ENCODE data around the gene PPOX. TPM values are rescaled to one million over a fixed set of nuclear protein-coding genes. Genes with fewer than 3 reads are reported as not detected.

Gene PPOX
- total RNA-seq, 1 donor from 2014 or later, result 20.0 TPM

DNA sequence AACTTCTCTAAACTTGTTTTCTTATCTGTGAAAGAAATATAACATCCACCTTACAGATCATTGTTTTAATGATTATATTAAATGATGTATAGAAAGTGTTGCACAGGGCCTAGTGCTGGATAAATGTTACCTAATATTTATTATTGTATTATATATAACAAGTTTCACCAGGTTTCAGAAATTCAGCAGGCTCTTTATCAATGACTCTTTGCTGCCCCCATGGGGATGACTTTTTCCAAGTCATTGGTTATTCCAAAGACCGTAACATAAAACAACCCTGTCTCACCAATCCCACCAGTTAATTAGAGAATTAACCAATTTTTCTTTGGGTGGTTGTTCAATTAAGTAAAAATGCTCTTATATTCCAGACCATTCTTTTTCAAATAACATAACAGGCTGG, 26.5 kb upstream of the PPOX start:
- Histone ChIP-seq H3K79me2 (ENCODE audit: insufficient read depth, low read length) (peaks cover 10% of the 10 kb centered on the region), H3K27ac (ENCODE audit: low read depth, low read length) (no peak overlapping the region), H3K27me3 (ENCODE audit: insufficient read depth, low read length) (no peaks in the 10 kb centered on the region), H3K9me3 (ENCODE audit: insufficient read depth, low read depth, low read length) (no peaks in the 10 kb centered on the region), H3K4me2 (ENCODE audit: low read length) (no peak overlapping the region), H3K9ac (ENCODE audit: low read length) (no peak overlapping the region), H2AFZ (ENCODE audit: low read depth, low read length) (no peak overlapping the region), H3K36me3 (ENCODE audit: insufficient read depth, low read length) (no peaks in the 10 kb centered on the region), H4K20me1 (ENCODE audit: insufficient read depth, low read length) (peaks cover 4% of the 10 kb centered on the region), H3K4me3 (ENCODE audit: insufficient read depth, low read depth, low read length) (no peak overlapping the region), H3K4me1 (ENCODE audit: insufficient read depth, low read length) (no peaks in the 10 kb centered on the region)
- H3K4me3 Mint-ChIP-seq (ENCODE audit: unreplicated experiment), result no peak overlapping the region
- FAIRE-seq, result no peak
- H3K27ac Mint-ChIP-seq (ENCODE audit: unreplicated experiment), result no peak overlapping the region
- no peak for DNase-seq (ENCODE audit: low read depth)
- H3K4me1 Mint-ChIP-seq (ENCODE audit: low read depth, unreplicated experiment), result no peaks in the 10 kb centered on the region
- H3K9me3 Mint-ChIP-seq (ENCODE audit: unreplicated experiment), result no peaks in the 10 kb centered on the region
- TF ChIP-seq EZH2 (IDR thresholded peaks at IDR 0.05; ENCODE audit: insufficient read depth, low read length), result no peak
- TF ChIP-seq, protein P1, sequence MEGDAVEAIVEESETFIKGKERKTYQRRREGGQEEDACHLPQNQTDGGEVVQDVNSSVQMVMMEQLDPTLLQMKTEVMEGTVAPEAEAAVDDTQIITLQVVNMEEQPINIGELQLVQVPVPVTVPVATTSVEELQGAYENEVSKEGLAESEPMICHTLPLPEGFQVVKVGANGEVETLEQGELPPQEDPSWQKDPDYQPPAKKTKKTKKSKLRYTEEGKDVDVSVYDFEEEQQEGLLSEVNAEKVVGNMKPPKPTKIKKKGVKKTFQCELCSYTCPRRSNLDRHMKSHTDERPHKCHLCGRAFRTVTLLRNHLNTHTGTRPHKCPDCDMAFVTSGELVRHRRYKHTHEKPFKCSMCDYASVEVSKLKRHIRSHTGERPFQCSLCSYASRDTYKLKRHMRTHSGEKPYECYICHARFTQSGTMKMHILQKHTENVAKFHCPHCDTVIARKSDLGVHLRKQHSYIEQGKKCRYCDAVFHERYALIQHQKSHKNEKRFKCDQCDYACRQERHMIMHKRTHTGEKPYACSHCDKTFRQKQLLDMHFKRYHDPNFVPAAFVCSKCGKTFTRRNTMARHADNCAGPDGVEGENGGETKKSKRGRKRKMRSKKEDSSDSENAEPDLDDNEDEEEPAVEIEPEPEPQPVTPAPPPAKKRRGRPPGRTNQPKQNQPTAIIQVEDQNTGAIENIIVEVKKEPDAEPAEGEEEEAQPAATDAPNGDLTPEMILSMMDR (IDR thresholded peaks at IDR 0.05; ENCODE audit: insufficient read depth, low read depth, low read length), result peak; percentile 50
- no peaks in the 10 kb centered on the region for H3K36me3 Mint-ChIP-seq (ENCODE audit: low read depth, unreplicated experiment)
- H3K27me3 Mint-ChIP-seq (ENCODE audit: low read depth, unreplicated experiment), result no peaks in the 10 kb centered on the region

DNA sequence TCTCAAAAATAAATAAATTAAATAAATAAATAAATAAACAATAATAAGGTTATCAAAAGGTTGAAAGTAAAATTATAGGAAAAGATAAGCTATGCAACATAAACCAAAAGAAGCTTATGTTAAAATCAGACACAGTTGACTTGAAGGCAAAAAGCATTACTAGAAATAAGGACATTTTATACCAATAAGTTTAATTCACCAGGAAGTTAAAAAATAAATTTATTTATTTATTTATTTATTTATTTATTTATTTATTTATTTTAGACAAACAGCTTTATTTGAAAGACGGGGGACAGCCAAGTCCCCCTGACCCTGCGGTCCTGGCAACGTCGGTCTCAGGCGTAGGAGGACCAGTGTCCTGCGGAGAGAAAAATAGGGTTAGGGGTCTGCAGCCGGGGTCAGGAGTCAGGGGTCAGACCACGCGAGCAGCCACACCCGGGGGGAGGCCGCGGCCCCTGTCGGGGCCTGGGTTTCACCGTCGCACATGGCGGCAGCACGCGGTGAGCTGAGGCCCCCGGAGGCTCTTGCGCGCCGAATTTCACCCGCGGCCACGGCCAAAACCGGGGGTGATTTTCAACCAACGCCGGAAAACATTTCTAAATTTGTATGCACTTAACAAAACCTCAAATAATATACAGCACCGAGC, 25.3 kb upstream of the PPOX start:
- Mint-ChIP-seq H3K9me3 (ENCODE audit: unreplicated experiment) (no peaks in the 10 kb centered on the region), H3K27me3 (ENCODE audit: low read depth, unreplicated experiment) (no peaks in the 10 kb centered on the region), H3K27ac (ENCODE audit: unreplicated experiment) (no peak overlapping the region), H3K36me3 (ENCODE audit: low read depth, unreplicated experiment) (no peaks in the 10 kb centered on the region), H3K4me1 (ENCODE audit: low read depth, unreplicated experiment) (no peaks in the 10 kb centered on the region), H3K4me3 (ENCODE audit: unreplicated experiment) (no peak overlapping the region)
- FAIRE-seq (no peak), DNase-seq (ENCODE audit: low read depth) (no peak)
- Histone ChIP-seq H2AFZ (ENCODE audit: low read depth, low read length) (no peak overlapping the region), H3K4me2 (ENCODE audit: low read length) (no peak overlapping the region), H4K20me1 (ENCODE audit: insufficient read depth, low read length) (peaks cover 4% of the 10 kb centered on the region), H3K79me2 (ENCODE audit: insufficient read depth, low read length) (peaks cover 4% of the 10 kb centered on the region), H3K9me3 (ENCODE audit: insufficient read depth, low read depth, low read length) (no peaks in the 10 kb centered on the region), H3K27ac (ENCODE audit: low read depth, low read length) (no peak overlapping the region), H3K4me3 (ENCODE audit: insufficient read depth, low read depth, low read length) (no peak overlapping the region), H3K27me3 (ENCODE audit: insufficient read depth, low read length) (no peaks in the 10 kb centered on the region), H3K4me1 (ENCODE audit: insufficient read depth, low read length) (no peaks in the 10 kb centered on the region), H3K9ac (ENCODE audit: low read length) (no peak overlapping the region), H3K36me3 (ENCODE audit: insufficient read depth, low read length) (no peaks in the 10 kb centered on the region)
- TF ChIP-seq EZH2 (IDR thresholded peaks at IDR 0.05; ENCODE audit: insufficient read depth, low read length), result no peak
- TF ChIP-seq, protein P1 (IDR thresholded peaks at IDR 0.05; ENCODE audit: insufficient read depth, low read depth, low read length), result no peak

DNA sequence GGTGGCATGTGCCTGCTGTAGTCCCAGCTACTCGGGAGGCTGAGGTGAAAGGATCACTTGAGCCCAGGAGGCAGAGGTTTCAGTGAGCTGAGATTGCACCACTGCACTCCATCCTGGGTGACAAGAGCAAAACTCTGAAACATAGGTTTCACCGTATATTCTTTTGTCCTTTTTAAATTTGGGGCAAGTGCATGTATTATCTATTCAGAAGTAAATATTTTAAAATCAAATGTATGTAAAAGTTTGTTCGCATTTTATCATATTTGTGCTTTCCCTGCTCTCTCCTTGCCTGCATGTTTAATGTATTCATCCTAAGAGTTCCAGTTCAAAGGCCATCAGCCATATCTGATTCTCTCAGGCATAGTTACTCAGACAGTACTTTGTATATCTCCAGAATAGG, 20.4 kb upstream of the PPOX start:
- no peak overlapping the region for H3K27ac Mint-ChIP-seq (ENCODE audit: unreplicated experiment)
- Histone ChIP-seq H2AFZ (ENCODE audit: low read depth, low read length) (no peak overlapping the region), H3K27me3 (ENCODE audit: insufficient read depth, low read length) (no peaks in the 10 kb centered on the region), H3K9me3 (ENCODE audit: insufficient read depth, low read depth, low read length) (no peaks in the 10 kb centered on the region), H4K20me1 (ENCODE audit: insufficient read depth, low read length) (no peaks in the 10 kb centered on the region), H3K4me3 (ENCODE audit: insufficient read depth, low read depth, low read length) (no peak overlapping the region), H3K79me2 (ENCODE audit: insufficient read depth, low read length) (no peaks in the 10 kb centered on the region), H3K4me1 (ENCODE audit: insufficient read depth, low read length) (no peaks in the 10 kb centered on the region), H3K36me3 (ENCODE audit: insufficient read depth, low read length) (no peaks in the 10 kb centered on the region), H3K27ac (ENCODE audit: low read depth, low read length) (no peak overlapping the region), H3K4me2 (ENCODE audit: low read length) (no peak overlapping the region), H3K9ac (ENCODE audit: low read length) (no peak overlapping the region)
- DNase-seq (ENCODE audit: low read depth) (no peak), FAIRE-seq (no peak)
- no peak overlapping the region for H3K4me3 Mint-ChIP-seq (ENCODE audit: unreplicated experiment)
- H3K4me1 Mint-ChIP-seq (ENCODE audit: low read depth, unreplicated experiment), result no peaks in the 10 kb centered on the region
- no peaks in the 10 kb centered on the region for H3K9me3 Mint-ChIP-seq (ENCODE audit: unreplicated experiment)
- H3K36me3 Mint-ChIP-seq (ENCODE audit: low read depth, unreplicated experiment), result no peaks in the 10 kb centered on the region
- no peaks in the 10 kb centered on the region for H3K27me3 Mint-ChIP-seq (ENCODE audit: low read depth, unreplicated experiment)
- TF ChIP-seq, protein P1 (IDR thresholded peaks at IDR 0.05; ENCODE audit: insufficient read depth, low read depth, low read length), result no peak
- TF ChIP-seq EZH2 (IDR thresholded peaks at IDR 0.05; ENCODE audit: insufficient read depth, low read length), result no peak

Data from astrocyte (in vitro differentiated cells and primary cell).